ENCODE measurements around the gene LMAN2L. TPM values are rescaled to one million over a fixed set of nuclear protein-coding genes. Genes with fewer than 3 reads are reported as not detected.

The LMAN2L gene
- total RNA-seq, 1 donor from 2014 or later, result 36.0 TPM

DNA sequence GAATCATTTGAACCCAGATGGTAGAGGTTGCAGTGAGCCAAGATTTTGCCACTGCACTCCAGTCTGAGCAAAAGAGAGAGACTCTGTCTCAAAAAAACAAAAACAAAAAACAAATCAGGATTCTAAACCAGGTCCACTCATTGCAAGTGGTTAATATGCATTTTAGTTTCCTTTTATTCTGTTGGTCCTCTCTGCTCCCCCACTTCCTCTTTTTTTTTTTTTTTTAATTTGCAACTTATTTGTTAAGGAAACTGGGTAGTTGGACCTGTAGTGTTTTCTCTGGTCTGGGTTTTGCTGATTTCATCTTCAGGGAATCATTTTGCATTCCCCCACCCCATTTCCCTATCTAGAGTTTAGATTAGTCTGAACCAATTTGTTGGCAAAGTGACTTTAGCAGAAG lies 83.3 kb downstream of the LMAN2L start:
- Mint-ChIP-seq H3K9me3 (ENCODE audit: low read depth) (no peaks in the 10 kb centered on the region), H3K4me3 (ENCODE audit: low read depth) (no peak overlapping the region), H3K36me3 (ENCODE audit: insufficient read depth) (peaks cover 1% of the 10 kb centered on the region), H3K4me1 (ENCODE audit: low read depth) (no peaks in the 10 kb centered on the region), H3K27ac (no peak overlapping the region), H3K27me3 (no peaks in the 10 kb centered on the region)
- DNase-seq (ENCODE audit: low spot score, unreplicated experiment), result no peak
- TF ChIP-seq, protein P1, sequence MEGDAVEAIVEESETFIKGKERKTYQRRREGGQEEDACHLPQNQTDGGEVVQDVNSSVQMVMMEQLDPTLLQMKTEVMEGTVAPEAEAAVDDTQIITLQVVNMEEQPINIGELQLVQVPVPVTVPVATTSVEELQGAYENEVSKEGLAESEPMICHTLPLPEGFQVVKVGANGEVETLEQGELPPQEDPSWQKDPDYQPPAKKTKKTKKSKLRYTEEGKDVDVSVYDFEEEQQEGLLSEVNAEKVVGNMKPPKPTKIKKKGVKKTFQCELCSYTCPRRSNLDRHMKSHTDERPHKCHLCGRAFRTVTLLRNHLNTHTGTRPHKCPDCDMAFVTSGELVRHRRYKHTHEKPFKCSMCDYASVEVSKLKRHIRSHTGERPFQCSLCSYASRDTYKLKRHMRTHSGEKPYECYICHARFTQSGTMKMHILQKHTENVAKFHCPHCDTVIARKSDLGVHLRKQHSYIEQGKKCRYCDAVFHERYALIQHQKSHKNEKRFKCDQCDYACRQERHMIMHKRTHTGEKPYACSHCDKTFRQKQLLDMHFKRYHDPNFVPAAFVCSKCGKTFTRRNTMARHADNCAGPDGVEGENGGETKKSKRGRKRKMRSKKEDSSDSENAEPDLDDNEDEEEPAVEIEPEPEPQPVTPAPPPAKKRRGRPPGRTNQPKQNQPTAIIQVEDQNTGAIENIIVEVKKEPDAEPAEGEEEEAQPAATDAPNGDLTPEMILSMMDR (IDR thresholded peaks at IDR 0.05; ENCODE audit: unreplicated experiment), result no peak

Other genes with a start within 250 kb of the LMAN2L start
- gene NEURL3, start 234.7 kb downstream of the LMAN2L start, total RNA-seq, result 0.78 and 0.86 TPM in 2 replicates
- gene ARID5A, start 203.3 kb downstream of the LMAN2L start, total RNA-seq, result 7.1 and 7.7 TPM in 2 replicates
- gene KANSL3, start 101.8 kb downstream of the LMAN2L start, total RNA-seq, result 53.6 and 57.7 TPM in 2 replicates
- gene FER1L5, start 97.3 kb downstream of the LMAN2L start, total RNA-seq, result 1.0 and 1.5 TPM in 2 replicates
- 10.7 and 11.1 TPM in 2 replicates for gene CNNM4, start 20.8 kb upstream of the LMAN2L start, total RNA-seq
- 48.4 and 54.0 TPM in 2 replicates for gene CNNM3, start 76.2 kb upstream of the LMAN2L start, total RNA-seq
- 6.1 and 8.3 TPM in 2 replicates for gene ANKRD23, start 104.0 kb upstream of the LMAN2L start, total RNA-seq
- 16.1 and 17.4 TPM in 2 replicates for gene ANKRD39, start 118.0 kb upstream of the LMAN2L start, total RNA-seq
- 74.8 and 75.0 TPM in 2 replicates for gene SEMA4C, start 130.0 kb upstream of the LMAN2L start, total RNA-seq
- gene FAM178B, start 246.5 kb upstream of the LMAN2L start, total RNA-seq, result not detected in 2 replicates